ENCODE results near the gene CHADL. TPM values are rescaled to one million over a fixed set of nuclear protein-coding genes. Genes with fewer than 3 reads are reported as not detected.
A peak's percentile ranks its signal among the peaks of the same experiment; 100 is the strongest.
"Not testable (repeated sequence)": the region's sequence is repeated elsewhere in the genome, so short reads cannot be mapped to it uniquely, and the experiment has no call there.

Gene CHADL
- total and polyA plus RNA-seq, 2 donors from 2014 or later: 2.7 to 4.8 TPM

DNA sequence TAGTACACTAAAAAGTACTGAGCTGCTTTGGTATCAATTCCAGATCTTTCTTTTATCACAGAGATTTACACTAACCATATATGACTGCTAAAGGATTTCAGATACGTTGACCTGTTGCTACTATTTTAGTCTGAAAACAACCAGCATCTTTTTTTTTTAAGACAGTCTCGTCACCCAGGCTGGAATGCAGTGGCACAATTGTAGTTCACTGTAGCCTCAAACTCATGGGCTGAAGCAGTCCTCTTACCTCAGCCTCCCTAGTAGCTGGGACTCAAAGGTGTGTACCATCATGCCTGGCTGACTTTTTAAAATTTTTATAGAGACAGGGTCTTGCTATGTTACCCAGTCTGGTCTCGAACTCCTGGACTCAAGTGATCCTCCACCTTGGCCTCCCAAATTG lies 59.8 kb downstream of the CHADL start:
- Histone ChIP-seq H3K36me3 (ENCODE audit: control insufficient read depth in 2 of 3, insufficient read depth in 3 of 3, low read length in 3 of 3) (peaks cover 4 to 31% (median 28%) of the 10 kb centered on the region in 3 donors), H3K4me1 (ENCODE audit: control insufficient read depth in 2 of 3, insufficient read depth in 2 of 3, low read depth in 1 of 3, low read length in 3 of 3) (no peaks in the 10 kb centered on the region), H3K9ac (ENCODE audit: low read length in 3 of 3) (no peak overlapping the region), H3K9me3 (ENCODE audit: control insufficient read depth in 2 of 3, insufficient read depth in 1 of 3, low read length in 3 of 3) (no peaks in the 10 kb centered on the region), H3K27ac (ENCODE audit: low read depth in 2 of 2, low read length in 2 of 2) (no peak overlapping the region), H3K4me3 (ENCODE audit: low read length in 3 of 3) (no peak overlapping the region), H3K27me3 (ENCODE audit: control insufficient read depth, insufficient read depth, low read length) (no peaks in the 10 kb centered on the region)
- intact Hi-C loops (cut with DNase I): no loop called here
- DNase-seq: no peak
- TF ChIP-seq, protein P1, sequence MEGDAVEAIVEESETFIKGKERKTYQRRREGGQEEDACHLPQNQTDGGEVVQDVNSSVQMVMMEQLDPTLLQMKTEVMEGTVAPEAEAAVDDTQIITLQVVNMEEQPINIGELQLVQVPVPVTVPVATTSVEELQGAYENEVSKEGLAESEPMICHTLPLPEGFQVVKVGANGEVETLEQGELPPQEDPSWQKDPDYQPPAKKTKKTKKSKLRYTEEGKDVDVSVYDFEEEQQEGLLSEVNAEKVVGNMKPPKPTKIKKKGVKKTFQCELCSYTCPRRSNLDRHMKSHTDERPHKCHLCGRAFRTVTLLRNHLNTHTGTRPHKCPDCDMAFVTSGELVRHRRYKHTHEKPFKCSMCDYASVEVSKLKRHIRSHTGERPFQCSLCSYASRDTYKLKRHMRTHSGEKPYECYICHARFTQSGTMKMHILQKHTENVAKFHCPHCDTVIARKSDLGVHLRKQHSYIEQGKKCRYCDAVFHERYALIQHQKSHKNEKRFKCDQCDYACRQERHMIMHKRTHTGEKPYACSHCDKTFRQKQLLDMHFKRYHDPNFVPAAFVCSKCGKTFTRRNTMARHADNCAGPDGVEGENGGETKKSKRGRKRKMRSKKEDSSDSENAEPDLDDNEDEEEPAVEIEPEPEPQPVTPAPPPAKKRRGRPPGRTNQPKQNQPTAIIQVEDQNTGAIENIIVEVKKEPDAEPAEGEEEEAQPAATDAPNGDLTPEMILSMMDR (IDR thresholded peaks at IDR 0.05; ENCODE audit: borderline replicate concordance, extremely low read depth, insufficient read depth): no peak
- no peak for FAIRE-seq

DNA sequence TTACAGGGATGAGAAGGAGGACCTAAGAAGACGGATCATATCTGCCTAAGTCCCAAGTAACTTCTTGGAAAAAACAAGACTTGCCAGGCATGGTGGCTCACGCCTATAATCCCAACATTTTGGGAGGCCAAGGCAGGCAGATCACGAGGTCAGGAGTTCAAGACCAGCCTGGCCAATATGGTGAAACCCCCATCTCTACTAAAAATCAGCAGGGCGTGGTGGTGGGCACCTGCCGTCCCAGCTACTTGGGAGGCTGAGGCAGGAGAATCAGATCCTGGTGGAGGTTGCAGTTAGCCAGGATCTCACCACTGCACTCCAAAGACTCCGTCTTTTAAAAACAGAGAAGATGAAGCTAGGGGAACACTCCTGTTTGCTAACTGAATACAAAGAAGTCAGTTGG lies 60.4 kb downstream of the CHADL start:
- H3K9ac ChIP-seq (ENCODE audit: low read length in 3 of 3); H3K27ac ChIP-seq (ENCODE audit: low read depth in 2 of 2, low read length in 2 of 2); FAIRE-seq; H3K27me3 ChIP-seq (ENCODE audit: control insufficient read depth, insufficient read depth, low read length); intact Hi-C loops (cut with DNase I); H3K4me1 ChIP-seq (ENCODE audit: control insufficient read depth in 2 of 3, insufficient read depth in 2 of 3, low read depth in 1 of 3, low read length in 3 of 3); H3K4me3 ChIP-seq (ENCODE audit: low read length in 3 of 3); H3K9me3 ChIP-seq (ENCODE audit: control insufficient read depth in 2 of 3, insufficient read depth in 1 of 3, low read length in 3 of 3): not testable (repeated sequence)
- DNase-seq: peak in 1 of 5 donors; percentile 15
- peaks cover 4 to 36% (median 34%) of the 10 kb centered on the region in 3 donors for H3K36me3 ChIP-seq (ENCODE audit: control insufficient read depth in 2 of 3, insufficient read depth in 3 of 3, low read length in 3 of 3)

Small RNAs within 50 kb of the gene (microRNA-seq; reads per million reads assigned to microRNA genes)
- gene MIR6889: not detected

Other genes starting within 250 kb of the CHADL start
- gene EP300, start 148.3 kb downstream of the CHADL start, total RNA-seq: 76.8 TPM
- 4.1 TPM for gene EP300, start 148.3 kb downstream of the CHADL start, polyA plus RNA-seq (ENCODE audit: insufficient read depth, low read depth, low replicate concordance)
- gene L3MBTL2, start 35.6 kb downstream of the CHADL start, total RNA-seq: 25.1 TPM
- 16.4 TPM for gene L3MBTL2, start 35.6 kb downstream of the CHADL start, polyA plus RNA-seq (ENCODE audit: insufficient read depth, low read depth, low replicate concordance)
- 38.8 TPM for gene RANGAP1, start 45.3 kb upstream of the CHADL start, total RNA-seq
- gene RANGAP1, start 45.3 kb upstream of the CHADL start, polyA plus RNA-seq (ENCODE audit: insufficient read depth, low read depth, low replicate concordance): 40.8 TPM
- 68.6 TPM for gene ZC3H7B, start 60.6 kb upstream of the CHADL start, total RNA-seq
- gene ZC3H7B, start 60.6 kb upstream of the CHADL start, polyA plus RNA-seq (ENCODE audit: insufficient read depth, low read depth, low replicate concordance): 28.3 TPM
- gene TEF, start 141.0 kb upstream of the CHADL start, total RNA-seq: 34.9 TPM
- gene TEF, start 141.0 kb upstream of the CHADL start, polyA plus RNA-seq (ENCODE audit: insufficient read depth, low read depth, low replicate concordance): 19.4 TPM
- gene TOB2, start 205.9 kb upstream of the CHADL start, total RNA-seq: 54.3 TPM
- gene TOB2, start 205.9 kb upstream of the CHADL start, polyA plus RNA-seq (ENCODE audit: insufficient read depth, low read depth, low replicate concordance): 20.8 TPM
- gene PHF5A, start 227.8 kb upstream of the CHADL start, total RNA-seq: 34.0 TPM
- 42.2 TPM for gene PHF5A, start 227.8 kb upstream of the CHADL start, polyA plus RNA-seq (ENCODE audit: insufficient read depth, low read depth, low replicate concordance)
- 119 TPM for gene ACO2, start 228.2 kb upstream of the CHADL start, total RNA-seq
- gene ACO2, start 228.2 kb upstream of the CHADL start, polyA plus RNA-seq (ENCODE audit: insufficient read depth, low read depth, low replicate concordance): 262 TPM

Measured in kidney (tissue), 14 donors.